Astrocyte (in vitro differentiated cells and primary cell): Measurements from ENCODE around the gene CYB5A. TPM values are rescaled to one million over a fixed set of nuclear protein-coding genes. Genes with fewer than 3 reads are reported as not detected.

Experiments used
- DNase-seq: peaks from one replicate; pipeline ENCODE4 v3.0.0-alpha.2; 2010; ENCODE audit warnings: low read depth
- FAIRE-seq: peaks from 2 replicates; lab custom pipeline; 2011; peaks lifted over from hg19 to GRCh38; lab: Jason Lieb, UNC
- H2AFZ ChIP-seq: 2 replicates; pipeline ENCODE4 v1.6.0; 2012; ENCODE audit warnings: low read depth, low read length, inconsistent platforms
- H3K27ac ChIP-seq: 2 replicates; pipeline ENCODE4 v1.5.1; 2011; ENCODE audit warnings: low read depth, low read length, inconsistent platforms
- H3K27me3 ChIP-seq: 2 replicates; pipeline ENCODE4 v1.6.0; 2011; ENCODE audit warnings: low read length, inconsistent platforms; ENCODE audit not compliant: insufficient read depth
- H3K36me3 ChIP-seq: 2 replicates; pipeline ENCODE4 v1.5.1; 2011; ENCODE audit warnings: low read length, inconsistent platforms; ENCODE audit not compliant: insufficient read depth
- H3K4me1 ChIP-seq: 2 replicates; pipeline ENCODE4 v1.5.1; 2011; ENCODE audit warnings: low read length, inconsistent platforms; ENCODE audit not compliant: insufficient read depth
- H3K4me2 ChIP-seq: 2 replicates; pipeline ENCODE4 v1.6.0; 2012; ENCODE audit warnings: low read length, inconsistent platforms
- H3K4me3 ChIP-seq: 2 replicates; pipeline ENCODE4 v1.5.1; 2011; ENCODE audit warnings: low read depth, mild to moderate bottlenecking, low read length, inconsistent platforms; ENCODE audit not compliant: insufficient read depth
- H3K79me2 ChIP-seq: 2 replicates; pipeline ENCODE4 v1.6.0; 2012; ENCODE audit warnings: mild to moderate bottlenecking, low read length, inconsistent platforms; ENCODE audit not compliant: insufficient read depth
- H3K9ac ChIP-seq: 2 replicates; pipeline ENCODE4 v1.6.0; 2012; ENCODE audit warnings: mild to moderate bottlenecking, low read length, inconsistent platforms
- H3K9me3 ChIP-seq: 2 replicates; pipeline ENCODE4 v1.5.1; 2012; ENCODE audit warnings: low read depth, mild to moderate bottlenecking, low read length, inconsistent platforms; ENCODE audit not compliant: insufficient read depth
- H4K20me1 ChIP-seq: 2 replicates; pipeline ENCODE4 v1.6.0; 2012; ENCODE audit warnings: low read length, inconsistent platforms; ENCODE audit not compliant: insufficient read depth
- H3K27ac Mint-ChIP-seq: one replicate; pipeline ENCODE4 v1.8.0; 2021; ENCODE audit warnings: mild to moderate bottlenecking, mixed read lengths; ENCODE audit not compliant: unreplicated experiment
- H3K27me3 Mint-ChIP-seq: one replicate; pipeline ENCODE4 v1.8.0; 2021; ENCODE audit warnings: low read depth, mixed read lengths; ENCODE audit not compliant: unreplicated experiment
- H3K36me3 Mint-ChIP-seq: one replicate; pipeline ENCODE4 v1.8.0; 2021; ENCODE audit warnings: low read depth, mixed read lengths; ENCODE audit not compliant: unreplicated experiment
- H3K4me1 Mint-ChIP-seq: one replicate; pipeline ENCODE4 v1.8.0; 2021; ENCODE audit warnings: low read depth, mixed read lengths; ENCODE audit not compliant: unreplicated experiment
- H3K4me3 Mint-ChIP-seq: one replicate; pipeline ENCODE4 v1.8.0; 2021; ENCODE audit warnings: mild to moderate bottlenecking, moderate library complexity, mixed read lengths; ENCODE audit not compliant: unreplicated experiment
- H3K9me3 Mint-ChIP-seq: one replicate; pipeline ENCODE4 v1.8.0; 2021; ENCODE audit warnings: mild to moderate bottlenecking, mixed read lengths; ENCODE audit not compliant: unreplicated experiment
- CTCF ChIP-seq: IDR thresholded peaks from 2 replicates; pipeline ENCODE4 v1.5.1; 2011; ENCODE audit warnings: low read depth, mild to moderate bottlenecking, inconsistent platforms, low read length, moderate library complexity; ENCODE audit not compliant: insufficient read depth
- EZH2 ChIP-seq: IDR thresholded peaks from 2 replicates; pipeline ENCODE4 v1.6.1; 2012; ENCODE audit warnings: mild to moderate bottlenecking, low read length, inconsistent platforms; ENCODE audit not compliant: insufficient read depth
- total RNA-seq: library from RNA; stranded (reverse); gene quantifications from 2 replicates; pipeline ENCODE4 v1.2.1, GENCODE V29; 2021

CYB5A gene
- total RNA-seq, 1 donor from 2014 or later, result 45.7 TPM

DNA sequence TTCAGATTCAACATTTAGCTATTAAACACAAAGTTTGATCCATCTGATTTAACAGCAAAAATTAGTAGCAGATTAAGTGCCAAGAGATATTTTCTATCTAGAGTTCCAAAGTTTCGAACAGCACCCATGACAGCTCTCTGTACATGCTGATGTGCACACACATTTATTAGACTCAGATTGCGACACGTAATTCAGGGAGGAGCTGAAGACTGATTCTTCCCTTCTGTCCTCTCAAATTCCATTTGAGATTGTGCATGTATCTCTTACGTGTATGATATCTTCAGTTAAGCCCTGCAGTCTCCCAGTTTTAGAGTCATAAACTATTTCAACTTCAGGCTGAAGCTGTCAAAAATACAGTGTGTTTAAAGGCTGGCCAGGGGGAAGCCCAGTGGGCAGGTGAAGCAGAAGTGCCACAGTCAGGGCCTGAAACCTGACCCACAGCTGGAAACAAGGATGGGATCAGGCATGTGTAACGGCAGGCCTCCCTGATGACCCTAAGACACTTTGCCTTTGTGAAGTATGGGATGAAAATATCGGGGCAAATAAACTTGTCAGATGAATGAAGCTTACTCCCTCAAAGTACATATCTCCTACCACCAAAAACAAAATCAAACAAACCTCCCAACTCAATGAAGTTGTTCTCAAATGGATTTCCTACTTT lies 30.6 kb downstream of the CYB5A start:
- no peak overlapping the region for H3K4me3 Mint-ChIP-seq

DNA sequence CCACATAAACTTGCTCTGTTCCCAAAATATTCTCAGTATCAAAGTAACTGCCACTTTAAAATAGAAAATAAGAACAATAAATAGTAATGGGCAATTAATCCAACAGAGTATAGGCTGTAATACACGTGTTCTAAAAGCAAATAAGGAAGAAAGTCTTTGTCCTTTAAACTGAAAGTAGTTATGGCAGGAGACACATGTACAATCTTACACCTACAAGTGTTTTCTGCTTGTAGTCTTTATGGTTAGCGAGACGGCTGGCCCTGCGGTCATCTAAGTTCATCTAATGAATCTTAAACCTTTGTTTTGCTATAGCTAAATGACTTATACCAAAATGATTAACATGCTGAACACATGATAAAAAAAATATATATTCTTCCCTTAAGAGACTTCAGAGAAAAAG lies 32.4 kb downstream of the CYB5A start:
- no peak for FAIRE-seq
- Mint-ChIP-seq H3K9me3 (no peaks in the 10 kb centered on the region), H3K4me3 (no peak overlapping the region), H3K27me3 (no peaks in the 10 kb centered on the region), H3K4me1 (no peaks in the 10 kb centered on the region), H3K36me3 (no peaks in the 10 kb centered on the region), H3K27ac (no peak overlapping the region)
- H3K27ac ChIP-seq, result no peak overlapping the region
- H3K4me2 ChIP-seq, result no peak overlapping the region
- no peak overlapping the region for H3K9ac ChIP-seq
- H3K9me3 ChIP-seq, result no peaks in the 10 kb centered on the region
- H3K79me2 ChIP-seq, result no peaks in the 10 kb centered on the region
- no peaks in the 10 kb centered on the region for H4K20me1 ChIP-seq
- H3K4me1 ChIP-seq, result no peaks in the 10 kb centered on the region
- no peak for DNase-seq
- no peaks in the 10 kb centered on the region for H3K27me3 ChIP-seq
- H3K4me3 ChIP-seq, result no peak overlapping the region
- H3K36me3 ChIP-seq, result no peaks in the 10 kb centered on the region
- no peak for TF ChIP-seq CTCF
- no peak for TF ChIP-seq EZH2
- H2AFZ ChIP-seq, result no peak overlapping the region

More for the DNA sequence above, 30.6 kb downstream of the CYB5A start:
- Histone ChIP-seq H3K4me2 (no peak overlapping the region), H3K4me1 (no peaks in the 10 kb centered on the region), H3K4me3 (no peak overlapping the region), H3K79me2 (no peaks in the 10 kb centered on the region), H4K20me1 (no peaks in the 10 kb centered on the region), H3K36me3 (no peaks in the 10 kb centered on the region), H2AFZ (no peak overlapping the region), H3K9ac (no peak overlapping the region), H3K27ac (no peak overlapping the region), H3K27me3 (no peaks in the 10 kb centered on the region), H3K9me3 (no peaks in the 10 kb centered on the region)
- DNase-seq, result no peak
- Mint-ChIP-seq H3K9me3 (no peaks in the 10 kb centered on the region), H3K4me1 (no peaks in the 10 kb centered on the region), H3K36me3 (no peaks in the 10 kb centered on the region), H3K27ac (no peak overlapping the region), H3K27me3 (no peaks in the 10 kb centered on the region)
- TF ChIP-seq CTCF (no peak), EZH2 (no peak)
- FAIRE-seq, result no peak

GRCh38 chr18:74257083-74257482 lies 34.7 kb downstream of the CYB5A start:
- no peaks in the 10 kb centered on the region for H3K36me3 ChIP-seq
- no peak overlapping the region for H3K4me2 ChIP-seq
- H2AFZ ChIP-seq, result no peak overlapping the region
- FAIRE-seq (no peak), DNase-seq (no peak)
- no peaks in the 10 kb centered on the region for H3K27me3 ChIP-seq
- Mint-ChIP-seq H3K9me3 (no peaks in the 10 kb centered on the region), H3K36me3 (no peaks in the 10 kb centered on the region), H3K27me3 (no peaks in the 10 kb centered on the region), H3K4me3 (no peak overlapping the region), H3K4me1 (peaks cover 6% of the 10 kb centered on the region), H3K27ac (no peak overlapping the region)
- no peak overlapping the region for H3K27ac ChIP-seq
- no peaks in the 10 kb centered on the region for H3K79me2 ChIP-seq
- TF ChIP-seq EZH2, result no peak
- no peak for TF ChIP-seq CTCF
- no peak overlapping the region for H3K9ac ChIP-seq
- no peaks in the 10 kb centered on the region for H3K9me3 ChIP-seq
- H4K20me1 ChIP-seq, result no peaks in the 10 kb centered on the region
- no peaks in the 10 kb centered on the region for H3K4me1 ChIP-seq
- no peak overlapping the region for H3K4me3 ChIP-seq
